Superior temporal gyrus (tissue), 1 donor: ENCODE measurements around the gene DCC.
"Not testable (repeated sequence)": the region's sequence is repeated elsewhere in the genome, so short reads cannot be mapped to it uniquely, and the experiment has no call there.

Source experiments
- DNase-seq: peaks from one replicate; pipeline ENCODE4 v3.0.0-alpha.2; 2016; ENCODE audit errors: extremely low spot score

Gene DCC

DNA sequence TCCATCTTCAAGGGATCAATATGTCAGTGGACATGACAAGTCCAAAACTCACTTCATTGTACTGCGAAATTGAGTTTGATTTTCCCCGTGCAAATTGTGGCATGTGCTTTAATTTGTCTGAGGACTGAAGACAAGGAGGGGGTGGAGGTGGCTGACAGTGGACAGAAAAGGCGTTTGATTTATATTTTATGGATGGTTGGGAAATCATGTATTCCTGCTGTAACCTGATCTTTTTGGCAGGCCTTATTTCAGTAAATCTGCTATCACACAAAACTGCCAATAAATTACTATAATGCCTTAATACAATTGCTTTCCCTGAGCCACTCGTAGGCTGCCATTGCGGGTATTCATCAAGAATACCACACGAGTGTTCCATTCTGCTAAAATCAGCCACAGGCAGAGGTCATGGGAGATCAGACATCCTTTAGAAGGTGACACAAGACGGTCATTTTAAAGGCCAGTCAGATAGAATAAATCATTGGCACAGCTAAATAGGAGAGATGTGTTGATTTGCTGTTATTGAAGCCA, 1164.0 kb downstream of the DCC start:
- DNase-seq: no peak

- DNase-seq: no peak
Observed at GRCh38 chr18:53508529-53508928, 1168.5 kb downstream of the DCC start.

DNA sequence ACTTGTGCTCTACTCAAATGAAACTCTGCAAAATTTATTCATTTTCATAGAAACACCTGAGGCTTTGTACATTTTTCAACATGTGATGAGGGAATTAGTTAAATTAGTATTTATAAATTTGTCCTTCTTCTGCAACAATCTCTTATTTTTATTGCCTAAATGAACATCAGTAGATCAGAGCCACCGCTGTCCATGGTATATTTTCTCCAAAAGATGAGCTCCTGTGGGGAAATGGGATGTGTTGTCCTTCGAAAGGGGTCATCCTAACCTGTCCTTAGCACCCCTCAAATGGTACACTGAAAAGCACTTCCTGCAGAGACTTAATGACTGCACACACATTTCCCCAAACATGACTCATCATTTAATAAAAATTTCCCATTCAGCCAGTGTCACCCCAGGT, 1169.9 kb downstream of the DCC start:
- no peak for DNase-seq

GRCh38 chr18:53511725-53512124, 1171.7 kb downstream of the DCC start:
- not testable (repeated sequence) for DNase-seq

DNA sequence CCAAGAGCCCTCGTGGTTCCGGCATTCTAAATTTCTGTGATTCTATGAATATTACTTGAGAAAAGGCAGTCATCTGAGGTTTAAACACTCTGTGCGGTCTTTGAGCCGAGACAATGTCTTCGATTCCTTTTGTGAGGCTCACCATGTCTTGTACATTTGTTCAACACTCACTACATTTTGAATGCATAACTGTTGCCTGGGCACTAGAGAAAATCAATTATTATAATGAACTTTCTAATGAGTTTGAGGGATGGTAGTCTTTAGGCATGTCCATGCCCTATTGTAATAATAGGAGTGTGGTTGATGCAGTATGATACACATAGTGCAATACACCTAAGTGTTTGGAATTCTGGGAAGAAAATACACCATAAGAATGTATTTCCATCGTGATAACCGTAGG, 1181.1 kb downstream of the DCC start:
- DNase-seq: no peak

- no peak for DNase-seq
Observed at GRCh38 chr18:53526101-53526870, 1186.3 kb downstream of the DCC start.

GRCh38 chr18:53527365-53527764, 1187.4 kb downstream of the DCC start:
- no peak for DNase-seq

GRCh38 chr18:53531187-53531586, 1191.2 kb downstream of the DCC start:
- DNase-seq: no peak

DNA sequence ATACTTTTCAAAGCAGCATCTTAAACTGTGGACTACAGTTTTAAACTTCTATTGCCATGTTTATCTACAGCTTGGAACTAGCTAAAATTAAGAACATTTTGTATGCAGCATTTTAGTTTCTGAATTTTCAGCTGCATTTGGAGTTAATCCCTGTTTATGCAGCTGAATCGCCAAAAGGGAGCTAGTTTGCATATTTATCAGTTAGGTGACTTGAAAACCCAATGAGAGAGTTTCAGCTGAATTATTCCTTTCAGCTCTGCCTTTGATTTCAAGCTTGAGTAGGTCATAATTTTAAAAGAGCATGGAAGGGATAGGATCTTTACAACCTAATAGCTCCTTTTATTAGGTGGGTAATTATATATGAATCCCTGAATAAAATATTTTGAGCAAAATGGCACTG, 1191.9 kb downstream of the DCC start:
- DNase-seq: no peak

DNA sequence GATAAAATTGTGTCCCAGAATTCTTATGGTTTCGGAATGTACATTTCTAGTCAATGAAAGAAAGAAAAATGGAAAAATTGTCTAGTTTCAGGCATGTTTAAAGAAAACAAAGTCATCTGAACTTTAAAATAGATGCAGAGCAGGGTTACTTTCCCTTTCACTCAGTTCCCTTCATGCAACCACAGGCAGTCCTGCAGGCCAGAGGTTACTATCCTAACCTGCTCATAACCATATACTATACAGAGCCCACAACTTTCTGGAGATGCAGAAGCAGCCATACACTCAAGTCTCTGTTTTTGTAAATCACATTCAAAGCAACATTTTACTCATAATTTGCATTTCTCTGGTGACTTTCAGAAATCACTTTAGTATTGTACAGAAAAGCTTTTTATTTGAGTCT, 1194.2 kb downstream of the DCC start:
- no peak for DNase-seq

DNA sequence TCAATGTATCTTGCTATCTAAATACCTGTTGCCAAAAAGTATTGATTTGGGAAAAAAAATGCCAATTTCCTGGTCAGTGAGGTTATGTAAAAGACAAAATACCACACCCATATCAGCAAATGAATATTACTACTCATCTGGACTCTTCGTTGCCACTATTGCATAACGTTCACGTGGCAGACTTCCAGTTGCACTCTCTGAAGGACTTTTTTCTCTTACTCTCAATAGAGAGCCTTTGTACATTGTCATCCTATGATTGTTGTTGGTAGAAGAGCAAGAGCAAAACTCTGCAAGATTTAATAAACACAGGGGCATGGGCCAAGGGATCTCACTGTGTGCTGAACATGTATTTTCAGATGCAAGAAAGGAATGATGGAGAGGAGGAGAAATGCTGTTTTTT, 1194.7 kb downstream of the DCC start:
- peak; percentile 96 for DNase-seq

DNA sequence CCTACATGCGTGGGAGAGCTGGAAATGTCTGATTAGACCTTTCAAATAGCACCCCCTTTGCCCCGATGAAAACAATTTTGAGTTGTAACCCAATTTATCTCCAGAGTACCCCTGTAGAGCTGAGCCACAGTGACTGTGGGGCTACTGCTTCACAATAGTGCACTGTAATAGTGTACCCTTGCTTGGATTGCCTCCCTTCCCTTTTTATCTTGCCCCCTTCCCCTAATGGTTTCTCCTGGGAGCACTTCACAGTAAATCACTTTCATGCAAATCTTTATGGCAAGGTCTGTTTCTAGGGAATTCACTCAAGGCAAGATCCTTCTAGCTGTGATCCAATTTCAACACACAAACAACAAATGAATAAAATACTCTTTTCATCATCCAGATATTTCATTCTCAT, 1196.9 kb downstream of the DCC start:
- no peak for DNase-seq

DNA sequence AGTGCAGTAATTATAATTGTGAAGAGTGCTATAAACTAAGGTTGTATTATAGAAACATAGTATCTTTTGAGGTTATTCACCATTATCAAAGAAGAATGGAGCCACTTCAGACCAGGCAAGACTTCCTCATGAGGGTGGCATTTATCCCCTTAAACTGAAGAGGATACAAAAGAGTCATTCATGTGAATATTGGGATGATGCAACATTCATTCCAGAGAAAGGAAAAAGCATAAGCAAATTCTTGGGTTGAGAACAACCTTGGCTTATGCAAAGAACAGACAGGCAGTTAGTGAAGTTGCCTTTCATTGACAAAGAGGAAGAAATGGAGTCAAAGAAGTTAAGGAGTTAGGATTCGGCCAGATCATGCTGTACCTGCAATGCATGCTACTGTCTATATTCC, 1201.9 kb downstream of the DCC start:
- no peak for DNase-seq

DNA sequence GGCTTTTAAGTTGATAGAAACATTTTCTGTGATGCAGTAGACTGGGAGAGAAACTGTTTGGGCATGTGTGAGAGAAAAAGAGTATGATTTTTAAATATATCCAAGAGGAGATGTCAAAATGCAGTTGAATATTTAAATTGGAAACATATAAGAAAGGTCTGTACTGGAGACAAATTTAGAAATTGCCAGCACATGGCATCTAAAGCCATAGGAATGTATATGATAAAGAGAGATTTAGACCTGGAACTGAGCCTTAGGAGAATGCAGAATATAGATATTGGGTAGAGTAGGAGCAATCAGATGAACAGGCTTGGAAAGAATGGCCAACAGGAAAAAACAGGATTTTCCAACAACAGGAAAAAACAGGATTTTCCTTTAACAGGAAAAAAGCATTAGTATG, 1203.7 kb downstream of the DCC start:
- DNase-seq: no peak

- no peak for DNase-seq
Observed at GRCh38 chr18:53544917-53545316, 1204.9 kb downstream of the DCC start.

GRCh38 chr18:53551868-53552426, 1212.0 kb downstream of the DCC start:
- no peak for DNase-seq

GRCh38 chr18:53553030-53553429, 1213.0 kb downstream of the DCC start:
- no peak for DNase-seq

DNA sequence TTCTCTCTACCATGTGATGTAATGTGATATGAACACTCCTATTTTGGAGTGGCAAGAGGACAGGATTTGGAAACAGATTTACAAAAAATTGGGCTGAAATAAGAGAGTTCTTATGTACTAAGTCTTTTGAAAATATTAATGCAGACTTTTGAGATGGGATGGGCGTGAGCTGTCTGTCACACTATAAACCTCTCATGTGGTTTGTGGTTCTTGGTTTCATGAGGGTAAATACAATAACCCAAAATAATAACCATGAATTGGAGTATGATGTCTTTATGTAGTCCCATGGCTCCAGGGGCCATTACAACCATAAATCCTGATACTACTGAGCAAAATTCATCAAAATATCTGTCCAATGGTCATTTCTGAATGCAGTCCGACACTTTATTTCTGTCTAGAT, 1216.5 kb downstream of the DCC start:
- no peak for DNase-seq

DNA sequence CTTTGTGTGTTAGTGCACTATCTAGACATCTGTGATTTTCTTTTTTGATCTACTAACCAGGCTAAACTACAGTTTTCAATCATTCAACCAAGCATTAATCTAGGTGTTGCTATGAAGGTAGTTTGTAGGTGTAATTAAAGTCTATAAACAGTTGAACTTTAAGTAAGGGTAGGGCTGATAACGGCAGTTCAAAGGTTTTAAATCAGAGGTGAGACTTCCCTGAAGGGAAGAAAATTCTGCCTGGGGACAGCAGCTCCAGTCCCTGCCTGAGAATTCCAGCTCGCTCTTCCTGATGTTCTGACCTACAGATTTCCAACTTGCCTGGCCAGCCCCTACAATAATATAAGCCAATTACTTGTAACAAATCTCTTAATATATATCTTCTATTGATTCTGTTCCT, 1220.5 kb downstream of the DCC start:
- DNase-seq: no peak

DNA sequence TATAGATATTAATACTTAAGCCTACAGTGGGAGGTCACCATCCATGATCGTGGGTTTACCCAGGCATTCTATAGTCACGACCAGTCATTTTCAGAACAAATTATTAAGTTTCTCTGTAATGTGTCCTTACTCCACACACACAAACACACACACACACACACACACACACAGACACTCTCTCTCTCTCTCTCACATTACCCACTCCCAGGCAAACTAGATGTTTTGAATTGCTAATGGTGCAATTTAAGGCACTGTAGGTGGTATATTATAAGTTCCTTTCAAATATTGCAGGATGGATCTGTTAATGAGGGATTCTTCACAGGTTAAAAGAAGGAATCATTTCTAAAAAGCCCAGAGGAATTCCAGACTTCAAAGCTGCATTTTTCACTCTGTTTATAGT, 1226.6 kb downstream of the DCC start:
- no peak for DNase-seq

DNA sequence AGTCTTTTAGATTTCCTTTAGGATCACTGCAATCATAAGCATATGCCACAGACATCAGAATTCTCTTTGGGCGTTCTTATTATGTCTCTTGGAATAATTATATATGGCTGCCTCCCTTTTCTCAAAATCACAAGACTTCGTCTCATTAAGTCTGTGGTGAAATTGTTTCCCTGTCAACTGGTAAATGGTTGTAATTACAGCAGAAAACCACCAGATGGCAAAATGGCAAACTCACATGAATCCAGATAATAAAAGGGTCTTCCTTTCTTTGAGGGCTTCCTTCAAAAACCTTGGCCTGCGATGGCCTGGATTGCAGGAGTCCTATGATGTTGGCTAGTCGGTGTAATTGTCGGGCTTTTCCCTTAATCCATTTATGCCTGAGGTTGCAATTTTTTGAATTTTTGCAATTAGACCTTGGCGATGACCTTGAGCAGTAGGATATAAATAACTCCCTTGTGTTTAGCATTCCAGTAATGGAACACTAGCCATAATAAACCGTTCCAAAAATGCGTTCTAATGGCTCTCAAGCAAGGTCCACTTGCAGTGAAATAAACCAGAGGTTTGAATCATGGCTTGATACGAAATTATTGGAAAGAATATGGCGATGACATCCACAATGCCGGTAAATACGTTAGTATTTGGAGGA, 1228.1 kb downstream of the DCC start:
- DNase-seq: peak; percentile 71
